ENCODE measurements around the gene BAAT.
"Not testable (repeated sequence)": the region's sequence is repeated elsewhere in the genome, so short reads cannot be mapped to it uniquely, and the experiment has no call there.

BAAT gene

DNA sequence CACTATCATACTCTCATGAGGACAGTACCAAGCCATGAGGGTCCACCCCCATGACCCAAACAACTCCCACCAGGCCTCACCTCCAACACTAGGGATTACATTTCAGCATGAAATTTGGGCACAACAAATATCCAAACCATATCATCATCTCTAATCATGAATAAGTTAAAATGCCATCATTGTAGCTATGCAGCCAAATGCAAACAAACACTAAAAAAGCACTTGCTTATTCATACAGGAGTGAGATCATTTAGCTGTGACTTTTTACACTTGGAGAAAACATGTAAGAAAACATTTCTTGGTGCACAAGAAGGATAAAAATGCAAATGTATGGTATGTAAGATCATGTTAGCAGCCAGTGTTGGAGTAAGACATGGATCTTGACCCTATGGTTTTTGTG is 24.2 kb downstream of the BAAT start:
- DNase-seq (ENCODE audit: low read depth): no peak

DNA sequence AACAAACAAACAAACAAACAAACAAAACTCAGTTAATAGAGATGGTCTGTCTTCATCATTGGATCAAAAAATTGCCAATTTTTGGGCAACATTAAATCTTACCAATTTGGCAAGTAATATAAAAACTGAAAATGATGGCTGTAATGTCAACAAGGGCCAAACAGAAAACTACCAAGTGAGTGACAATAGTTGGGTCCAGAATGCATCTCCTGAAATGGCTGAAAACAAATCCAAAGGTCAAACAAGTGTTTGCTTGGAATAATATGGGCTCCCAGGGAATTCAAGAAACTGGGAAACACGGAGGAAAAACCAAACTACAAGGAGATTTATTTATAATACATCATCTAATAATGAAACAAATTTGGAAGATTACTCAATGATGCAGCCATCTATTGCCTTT is 25.1 kb downstream of the BAAT start:
- DNase-seq (ENCODE audit: low read depth): no peak

DNA sequence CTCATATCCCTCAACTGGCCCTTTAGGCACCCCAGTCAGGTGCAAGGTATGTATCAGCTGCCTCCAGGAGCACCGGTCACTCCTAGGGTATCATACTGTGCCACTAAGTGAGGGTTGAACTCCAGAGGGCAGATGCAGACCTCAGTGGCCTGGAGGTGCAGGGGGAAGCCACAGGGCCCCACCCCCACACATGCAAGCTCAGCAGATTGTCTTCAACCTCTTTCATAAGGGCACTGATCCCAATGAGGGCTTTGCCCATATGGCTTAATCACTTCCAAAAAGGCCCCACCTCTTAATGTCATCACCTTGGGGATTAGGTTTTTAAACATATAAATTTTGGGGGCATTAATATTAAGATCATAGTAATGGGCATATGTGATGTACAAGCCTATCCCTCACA is 28.2 kb downstream of the BAAT start:
- DNase-seq (ENCODE audit: low read depth): no peak

DNA sequence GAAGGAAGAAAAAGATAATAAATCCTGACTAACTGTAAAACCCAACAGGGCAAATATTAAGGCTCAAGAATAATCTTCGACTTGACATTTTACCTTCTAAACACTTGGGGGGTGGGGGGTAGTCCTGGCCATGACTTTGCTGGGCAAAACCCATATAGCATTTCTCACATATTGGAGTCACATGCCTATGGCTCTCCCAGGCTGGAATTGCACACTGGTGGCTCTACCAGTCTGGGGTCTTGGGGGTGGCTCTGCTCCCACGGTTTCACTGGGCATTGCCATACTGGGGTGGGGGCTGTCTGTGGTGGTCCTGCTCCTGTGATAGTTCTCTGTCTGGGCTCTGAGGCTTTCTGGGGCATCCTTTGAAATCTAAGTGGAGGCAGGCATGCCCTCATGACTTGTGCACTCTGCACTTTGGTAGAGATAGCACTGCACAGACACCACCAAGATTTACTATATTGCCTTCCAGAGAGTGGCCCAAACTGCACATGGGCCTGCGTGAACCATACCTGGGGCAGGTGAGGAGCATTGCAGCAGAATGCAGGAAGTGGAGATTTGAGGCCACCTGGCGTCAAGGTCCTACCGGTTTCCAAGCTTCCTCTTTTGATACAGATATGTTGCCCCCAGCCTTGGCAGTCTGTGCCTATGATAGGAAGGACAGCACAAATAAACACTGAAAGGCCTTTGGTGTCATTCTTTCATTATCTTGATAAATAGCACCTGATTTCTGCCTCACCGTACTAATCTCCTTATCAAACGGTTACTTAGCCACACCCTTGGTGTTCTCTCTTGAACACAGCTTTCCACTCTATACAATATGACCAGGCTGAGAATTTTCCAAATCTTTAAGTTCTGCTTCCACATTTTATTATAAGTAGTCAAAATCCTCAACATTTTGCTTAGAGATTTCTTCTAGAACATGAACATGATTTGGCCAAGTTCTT is 29.8 kb downstream of the BAAT start:
- DNase-seq (ENCODE audit: low read depth): no peak

DNA sequence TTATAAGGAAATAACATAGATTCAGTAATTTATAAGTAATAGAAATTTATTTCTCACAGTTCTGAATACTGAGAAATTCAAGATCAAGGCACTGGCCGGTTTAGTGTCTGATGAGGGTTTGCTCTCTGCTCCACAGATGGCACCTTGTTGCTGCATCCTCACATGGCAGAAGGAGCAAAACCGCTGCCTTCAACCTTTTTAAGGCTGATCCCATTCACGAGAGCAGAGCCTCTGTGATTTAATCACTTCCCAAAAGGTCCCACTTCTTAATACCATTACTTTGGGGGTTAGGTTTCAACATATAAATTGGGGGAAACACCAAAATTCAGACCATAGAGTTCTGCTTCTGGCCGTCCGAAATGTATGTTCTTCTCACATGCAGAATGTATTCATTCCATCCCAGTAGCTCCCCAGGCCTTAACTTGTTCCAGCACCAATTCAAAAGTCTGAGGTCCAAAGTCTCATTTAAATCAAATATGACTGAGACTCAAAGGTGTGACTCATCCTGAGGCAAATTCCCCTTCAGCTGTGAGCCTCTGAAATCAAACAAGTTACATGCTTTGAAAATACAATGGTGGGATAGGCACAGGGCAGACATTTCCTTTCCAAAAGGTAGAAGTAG is 30.6 kb downstream of the BAAT start:
- DNase-seq (ENCODE audit: low read depth): no peak

DNA sequence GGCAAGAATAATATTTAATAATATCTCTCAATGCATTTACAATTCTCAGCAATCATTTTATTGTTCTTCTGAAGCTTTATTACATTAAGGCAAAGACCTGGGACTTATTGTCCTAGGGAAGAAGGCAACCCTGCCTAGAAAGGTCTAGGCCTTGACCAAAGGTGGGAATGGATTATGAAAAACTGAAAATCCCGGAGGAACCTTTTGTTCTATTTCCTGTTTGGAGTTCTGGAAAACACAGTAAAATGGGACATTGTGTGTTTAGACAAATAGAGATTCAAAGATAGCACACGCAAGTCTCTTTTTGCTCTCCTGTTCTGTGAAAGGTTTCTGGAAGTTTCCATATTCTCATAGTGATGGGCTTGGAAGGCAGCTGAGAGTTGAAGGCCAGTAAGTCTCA is 31.1 kb downstream of the BAAT start:
- DNase-seq (ENCODE audit: low read depth): no peak

DNA sequence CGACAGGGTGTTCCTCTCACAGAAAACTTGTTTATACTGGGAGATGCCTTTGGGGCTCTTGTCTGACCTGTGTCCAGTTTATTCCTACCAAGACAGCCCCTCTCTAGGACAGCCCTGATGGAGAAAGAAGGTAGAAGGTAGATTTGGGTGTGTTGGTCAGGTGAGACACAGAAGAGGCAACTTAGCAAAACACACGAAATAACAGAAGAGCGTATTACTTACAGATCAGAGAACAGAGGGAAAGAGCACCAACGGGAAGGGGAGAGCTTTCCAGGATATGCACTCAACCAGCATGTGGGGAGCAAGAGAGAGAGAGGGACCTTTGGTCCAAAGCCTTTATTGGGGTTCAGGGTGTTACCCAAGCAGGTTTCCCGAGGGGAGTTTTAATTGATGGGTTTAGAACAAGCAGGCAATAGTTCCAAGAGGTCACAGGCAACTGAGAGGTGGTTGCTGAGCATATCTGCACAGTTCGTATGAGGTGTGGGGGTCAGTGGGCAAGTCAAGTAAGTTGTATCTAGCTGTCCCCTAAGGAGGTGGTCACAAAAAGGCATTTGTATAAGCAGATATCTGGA is 31.8 kb downstream of the BAAT start:
- DNase-seq (ENCODE audit: low read depth): no peak

DNA sequence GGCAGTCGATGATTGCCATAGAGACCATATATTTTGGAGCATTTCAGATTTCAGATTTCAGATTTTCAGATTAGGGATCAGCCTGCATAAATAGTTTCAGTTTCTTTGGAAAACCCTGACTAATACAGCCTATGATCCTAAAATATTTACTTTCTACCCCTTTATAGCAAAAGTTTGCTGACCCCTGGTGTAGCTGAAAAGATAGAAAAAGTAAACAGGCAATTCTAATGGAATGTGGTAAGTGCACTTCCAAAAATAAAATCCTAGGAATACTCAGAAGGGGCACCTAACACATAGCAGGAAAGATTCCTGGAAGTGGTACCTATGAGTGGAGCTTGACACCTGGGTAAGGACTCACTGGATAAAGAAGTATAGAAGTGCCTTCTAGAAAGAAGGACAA is 34.5 kb downstream of the BAAT start:
- DNase-seq (ENCODE audit: low read depth): no peak

DNA sequence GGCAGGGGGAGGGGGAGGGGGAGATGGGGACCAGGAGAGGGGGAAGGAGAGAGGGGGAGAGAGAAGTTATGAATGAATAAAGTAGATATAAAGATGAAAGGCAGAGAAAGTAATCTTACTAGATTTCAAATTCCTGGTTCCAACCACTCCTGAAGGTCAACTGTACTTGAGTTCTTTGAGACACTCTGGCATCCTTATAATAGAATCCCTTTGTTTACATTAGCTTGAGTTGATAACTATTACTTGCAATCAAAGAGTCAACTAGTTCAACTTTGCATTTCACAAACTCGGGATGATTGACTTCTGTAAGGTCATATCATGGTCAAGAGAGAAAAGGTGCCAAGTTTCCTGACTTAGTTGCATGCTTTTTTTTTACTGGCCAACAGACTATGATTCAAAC is 42.2 kb downstream of the BAAT start:
- no peak for DNase-seq (ENCODE audit: low read depth)

DNA sequence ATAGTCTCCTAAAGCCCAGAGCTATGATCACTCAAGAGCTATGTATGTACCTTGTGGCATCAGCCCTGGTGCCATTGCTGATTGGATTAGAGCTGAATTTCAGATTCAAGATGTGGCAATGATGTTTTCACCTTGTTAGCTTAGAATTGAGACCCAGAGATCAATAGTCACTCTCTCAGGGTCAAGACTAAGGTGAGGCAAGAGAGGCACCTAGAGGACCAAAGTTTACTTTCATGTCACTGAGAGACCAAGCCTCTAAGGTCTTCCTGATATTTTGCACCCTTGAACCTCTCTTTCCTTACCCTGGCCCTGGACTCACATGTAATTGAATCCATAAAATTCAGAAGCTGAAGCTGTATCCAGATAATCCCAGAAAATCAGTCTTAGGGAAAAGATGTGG is 42.8 kb downstream of the BAAT start:
- no peak for DNase-seq (ENCODE audit: low read depth)

DNA sequence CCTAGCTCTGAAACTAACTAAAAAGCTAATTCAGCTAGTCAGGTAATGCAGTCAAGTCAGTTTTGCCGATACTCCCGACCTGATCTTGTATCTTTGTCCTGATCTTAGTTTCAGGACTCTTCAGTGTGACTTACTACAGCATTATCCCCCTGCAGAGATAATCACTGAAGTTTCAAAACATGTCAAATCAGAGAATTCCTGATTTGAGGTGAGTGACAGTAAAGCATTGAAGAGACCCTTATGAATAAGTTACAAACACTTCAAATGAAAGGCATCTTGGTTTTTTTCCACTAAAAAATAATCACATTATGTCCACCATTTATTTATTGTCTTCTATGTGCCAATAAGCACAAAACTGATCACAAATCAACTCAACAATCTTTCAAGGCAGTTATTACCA is 47.6 kb downstream of the BAAT start:
- no peak for DNase-seq (ENCODE audit: low read depth)

DNA sequence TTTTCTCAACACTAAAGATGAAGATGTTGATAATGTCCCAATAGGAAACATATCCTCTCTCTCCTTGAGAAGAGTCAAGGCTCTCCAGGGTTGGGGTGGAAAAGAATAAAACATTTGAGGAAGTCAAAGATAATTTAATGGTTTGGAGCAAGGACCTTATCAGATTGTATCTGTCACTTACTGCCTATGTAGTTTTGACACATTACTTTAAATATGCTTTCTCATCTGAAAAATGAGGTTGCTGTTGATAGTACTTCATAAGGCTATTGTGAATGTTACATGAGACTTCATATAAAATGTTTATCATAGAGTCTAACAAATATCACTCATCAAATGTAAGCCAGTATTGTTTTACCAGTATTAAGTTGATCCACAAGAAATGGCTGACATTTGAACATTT is 48.7 kb downstream of the BAAT start:
- no peak for DNase-seq (ENCODE audit: low read depth)

DNA sequence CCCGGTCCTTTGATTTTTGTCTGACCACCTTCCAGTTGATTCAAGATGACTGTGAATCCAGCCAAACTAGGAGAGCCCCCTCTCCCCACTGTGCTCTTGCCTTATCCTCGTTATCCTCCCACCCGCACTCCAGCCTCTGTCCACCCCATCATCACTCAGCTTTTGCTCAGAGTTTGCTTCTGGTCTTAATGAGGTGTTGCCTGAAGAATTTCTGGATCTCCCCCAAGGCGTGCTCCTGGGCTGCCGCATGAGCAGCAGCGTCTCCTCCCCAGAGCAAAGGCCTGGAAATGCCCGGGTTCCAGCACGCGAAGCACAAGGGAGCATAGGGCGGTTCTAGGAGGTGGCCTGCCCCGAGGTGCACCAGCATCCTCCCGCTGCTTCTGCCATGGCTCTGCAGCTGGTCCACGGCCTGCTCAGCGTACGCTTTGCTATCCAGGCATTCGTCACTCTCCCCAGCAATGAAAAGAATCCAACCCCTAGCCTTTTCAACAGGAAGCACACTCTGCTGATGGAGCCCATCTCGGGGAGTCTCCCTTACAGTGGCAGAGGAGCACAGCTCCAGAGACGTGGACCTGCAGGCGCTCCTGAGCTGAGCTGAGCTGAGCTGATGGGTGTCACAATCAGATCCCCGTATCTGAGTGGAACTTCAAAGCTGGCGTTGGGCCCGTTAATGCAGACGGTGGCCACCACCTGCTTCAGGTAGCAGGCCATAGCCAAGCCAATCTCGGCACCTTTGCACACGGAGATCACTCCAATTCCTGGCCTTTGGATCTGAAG is 50.7 kb downstream of the BAAT start:
- no peak for DNase-seq (ENCODE audit: low read depth)

DNA sequence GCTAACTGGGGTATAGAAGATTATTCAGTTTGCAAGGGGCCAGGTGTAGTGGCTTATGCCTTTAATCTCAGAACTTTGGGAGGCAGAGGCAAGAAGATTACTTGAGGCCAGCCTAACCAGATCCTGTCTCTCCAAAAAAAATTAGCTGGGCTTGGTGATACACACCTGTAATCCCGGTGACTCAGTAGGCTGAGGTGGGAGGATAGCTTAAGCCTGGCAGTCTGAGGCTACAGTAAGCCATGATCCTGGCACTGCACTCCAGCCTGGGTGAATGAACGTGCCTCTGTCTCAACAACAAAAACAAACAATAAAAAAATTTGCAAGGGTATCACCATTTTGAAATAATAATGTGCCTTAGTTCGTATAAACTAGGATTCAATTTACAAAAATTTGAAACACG is 51.3 kb downstream of the BAAT start:
- DNase-seq (ENCODE audit: low read depth): no peak

DNA sequence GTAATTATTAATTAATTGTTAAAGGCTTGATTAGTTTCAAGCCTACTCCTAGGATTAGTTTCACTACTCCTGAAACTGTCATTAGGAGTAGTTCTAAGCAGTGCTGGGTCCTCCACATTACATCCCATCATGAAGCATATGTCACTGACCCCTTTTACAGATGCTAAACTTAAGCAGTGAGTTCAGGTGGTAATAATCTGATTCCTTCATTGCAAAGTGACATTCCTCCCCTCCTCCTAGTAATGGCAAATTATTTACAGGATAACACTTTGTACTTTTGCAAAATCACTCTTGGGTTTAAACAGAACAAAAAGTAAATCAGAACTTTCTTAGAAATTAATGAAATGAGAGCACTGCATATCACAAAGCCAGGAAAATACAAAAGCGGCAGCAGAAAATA is 52.4 kb downstream of the BAAT start:
- no peak for DNase-seq (ENCODE audit: low read depth)

DNA sequence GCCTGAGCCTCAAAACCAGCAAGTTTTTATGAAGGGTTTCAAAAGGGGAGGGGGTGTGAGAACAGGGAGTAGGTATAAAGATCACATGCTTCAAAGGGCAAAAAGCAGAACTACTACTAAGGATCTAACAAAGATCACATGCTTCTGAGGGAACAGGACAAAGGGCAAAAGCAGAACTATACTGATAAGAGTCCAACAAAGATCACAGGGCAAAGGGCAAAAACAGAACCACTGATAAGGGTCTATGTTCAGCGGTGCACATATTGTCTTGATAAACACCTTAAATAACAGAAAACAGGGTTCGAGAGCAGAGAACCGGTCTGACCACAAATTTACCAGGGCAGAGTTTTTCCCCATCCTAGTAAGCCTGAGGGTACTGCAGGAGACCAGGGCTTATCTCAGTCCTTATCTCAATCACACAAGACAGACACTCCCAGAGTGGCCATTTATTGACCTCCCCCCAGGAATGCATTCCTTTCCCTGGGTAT is 57.3 kb downstream of the BAAT start:
- not testable (repeated sequence) for DNase-seq (ENCODE audit: low read depth)

DNA sequence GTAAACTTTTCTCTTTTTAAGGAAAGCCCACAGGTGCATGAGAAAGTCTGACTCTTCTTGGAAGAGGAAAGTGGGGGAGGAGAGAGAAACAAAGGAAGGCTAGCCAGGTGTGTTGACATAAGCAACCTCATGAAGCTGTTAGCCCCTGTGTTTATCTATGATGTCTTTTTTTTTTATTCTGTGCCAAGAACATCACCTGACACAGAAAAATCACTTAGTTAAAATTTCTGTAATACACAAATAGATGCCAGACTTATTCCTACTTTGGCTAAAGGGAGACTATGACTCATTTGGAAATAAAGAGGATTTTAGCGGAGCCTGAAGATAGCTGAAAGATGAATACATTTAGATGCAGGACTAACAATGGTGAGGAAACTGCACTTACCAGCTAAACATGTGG is 58.3 kb downstream of the BAAT start:
- no peak for DNase-seq (ENCODE audit: low read depth)

DNA sequence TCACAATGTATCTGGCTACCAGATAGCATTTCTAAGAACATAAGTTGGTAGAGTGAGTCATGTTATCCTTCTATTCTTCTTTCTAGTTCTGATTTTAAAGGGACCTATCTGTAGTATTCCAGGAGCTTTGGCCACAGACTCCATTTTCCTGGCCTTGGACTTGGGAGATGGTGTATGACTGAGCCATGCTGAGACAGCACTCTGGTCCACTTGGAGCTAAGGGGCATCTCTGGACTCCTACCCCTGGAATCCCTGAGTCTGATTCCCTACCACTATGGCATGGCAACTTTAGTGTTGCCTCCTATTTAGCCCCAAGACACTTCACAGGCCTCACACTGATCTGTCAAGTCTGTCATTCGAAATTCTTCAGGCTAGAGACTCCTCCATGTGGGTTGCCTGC is 58.8 kb downstream of the BAAT start:
- no peak for DNase-seq (ENCODE audit: low read depth)

DNA sequence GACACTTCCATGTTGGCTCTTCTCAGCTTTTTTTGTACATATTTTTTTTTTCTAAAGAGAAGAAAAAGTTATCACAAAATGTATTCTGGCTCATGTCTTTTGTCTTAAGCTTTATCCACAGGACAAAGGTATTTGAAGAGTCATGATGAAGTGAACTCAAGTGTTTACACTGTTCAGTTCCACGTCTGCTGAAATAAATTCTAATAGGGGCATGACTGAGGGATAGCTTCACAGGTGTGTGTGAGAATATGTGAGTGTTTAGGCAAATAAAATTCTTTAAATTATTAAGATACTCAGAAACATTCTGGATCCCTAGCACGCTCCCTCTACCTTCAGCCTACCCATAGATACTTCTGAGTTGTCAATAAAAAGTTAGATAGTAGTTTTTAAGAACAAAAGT is 59.8 kb downstream of the BAAT start:
- DNase-seq (ENCODE audit: low read depth): no peak

DNA sequence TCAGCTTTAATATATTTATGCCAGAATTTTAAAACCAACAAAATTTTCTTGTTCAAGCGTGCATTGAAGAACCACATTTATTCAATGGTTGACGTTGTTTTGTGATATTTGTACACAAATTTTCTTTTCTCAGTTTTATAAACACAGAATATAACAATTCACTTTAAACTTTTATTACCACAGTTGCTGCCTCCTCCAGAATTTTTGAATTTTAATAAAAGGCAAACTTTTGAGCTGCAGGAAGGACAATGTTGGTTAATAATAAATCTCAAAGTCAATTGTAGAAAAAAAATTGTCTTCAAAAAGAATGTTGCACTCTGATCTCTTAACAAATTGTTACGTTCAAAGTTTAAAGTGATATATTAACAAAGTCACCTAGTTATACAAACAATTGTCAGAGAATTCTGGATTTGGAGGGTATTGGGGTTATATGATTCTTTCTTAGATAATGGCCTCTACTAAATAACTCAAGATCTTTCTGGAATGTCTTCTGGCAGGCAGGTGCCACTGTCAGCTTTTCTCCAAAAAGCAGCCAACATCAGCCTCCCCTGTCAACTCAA is 60.5 kb downstream of the BAAT start:
- DNase-seq (ENCODE audit: low read depth): no peak

DNA sequence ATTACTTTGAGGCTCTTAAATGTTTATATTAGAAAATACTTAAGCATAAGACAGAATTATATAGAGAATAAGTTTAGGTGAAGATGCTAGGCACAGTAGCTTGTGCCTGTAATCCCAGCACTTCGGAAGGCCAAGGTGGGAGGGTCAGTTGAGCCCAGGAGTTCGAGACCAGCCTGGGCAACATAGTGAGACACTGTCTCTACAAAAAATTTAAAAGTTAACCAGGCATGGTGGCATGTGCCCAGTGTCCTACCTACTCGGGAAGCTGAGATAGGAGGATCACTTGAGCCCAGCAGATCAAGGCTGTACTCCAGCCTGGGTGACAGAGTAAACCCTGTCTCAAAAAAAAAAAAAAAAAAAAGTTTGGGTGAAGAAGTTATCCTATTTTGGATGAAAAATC is 61.7 kb downstream of the BAAT start:
- no peak for DNase-seq (ENCODE audit: low read depth)

DNA sequence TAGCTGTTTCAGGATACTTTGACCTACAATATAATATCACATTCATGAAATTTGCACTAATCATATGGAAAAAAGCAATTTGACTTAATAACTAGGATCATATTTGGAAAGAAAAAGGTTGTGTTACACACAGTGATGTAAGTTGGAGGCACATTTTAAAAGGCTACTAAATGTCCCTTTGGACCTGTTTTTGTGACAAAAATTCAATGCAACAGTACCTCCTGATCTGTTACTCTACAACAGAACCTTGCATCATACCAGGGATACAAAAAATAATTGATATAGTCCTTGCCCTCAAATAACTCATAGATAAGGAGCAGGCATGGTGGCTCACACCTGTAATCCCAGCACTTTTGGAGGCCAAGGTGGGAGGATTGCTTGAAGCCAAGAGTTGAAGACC is 67.1 kb downstream of the BAAT start:
- no peak for DNase-seq (ENCODE audit: low read depth)
